SW480 (cell line): ENCODE data around the gene FAM210A.
"Not testable (repeated sequence)": the region's sequence is repeated elsewhere in the genome, so short reads cannot be mapped to it uniquely, and the experiment has no call there.

Source experiments
- DNase-seq: peaks from one replicate; pipeline ENCODE4 v3.0.0-alpha.2; 2016; ENCODE audit warnings: low spot score

The FAM210A gene, protein sequence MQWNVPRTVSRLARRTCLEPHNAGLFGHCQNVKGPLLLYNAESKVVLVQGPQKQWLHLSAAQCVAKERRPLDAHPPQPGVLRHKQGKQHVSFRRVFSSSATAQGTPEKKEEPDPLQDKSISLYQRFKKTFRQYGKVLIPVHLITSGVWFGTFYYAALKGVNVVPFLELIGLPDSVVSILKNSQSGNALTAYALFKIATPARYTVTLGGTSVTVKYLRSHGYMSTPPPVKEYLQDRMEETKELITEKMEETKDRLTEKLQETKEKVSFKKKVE

DNA sequence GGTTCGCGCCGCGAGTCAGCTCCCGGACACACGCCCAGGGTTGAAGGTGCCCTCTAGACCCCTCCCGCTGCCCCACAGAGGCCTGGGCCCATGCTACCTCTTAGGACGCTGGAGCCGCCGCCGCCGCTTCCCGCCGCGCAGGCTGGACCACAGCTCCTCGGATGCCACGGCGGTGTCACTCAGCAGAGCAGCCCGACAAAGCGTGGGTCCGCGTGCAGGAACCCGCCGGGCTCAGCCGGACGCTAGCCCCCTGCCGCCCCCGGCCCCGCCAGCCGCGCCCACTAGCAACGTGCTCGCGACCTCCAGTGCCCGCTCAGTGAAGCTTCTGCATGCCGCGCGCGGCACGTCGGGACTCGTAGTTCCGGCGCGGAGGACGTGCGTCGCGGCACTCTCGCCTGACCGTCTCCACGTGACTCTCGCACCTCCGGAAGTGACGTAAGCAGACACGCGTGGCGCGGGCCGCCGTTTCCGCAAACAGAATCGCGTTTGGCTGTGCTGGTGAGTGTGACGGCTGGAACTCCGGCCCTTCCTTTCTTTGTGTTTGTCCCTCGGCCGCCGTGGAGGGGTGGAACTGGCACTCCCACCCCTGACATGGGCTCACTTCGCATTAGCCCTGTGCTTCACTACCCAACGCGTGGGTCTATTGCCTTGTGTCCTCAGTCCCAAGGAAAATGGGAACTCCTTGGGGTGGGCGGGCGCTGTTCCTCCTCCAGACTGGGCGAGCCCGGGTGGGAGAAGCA is at the start of gene FAM210A, which contains the start of gene RNMT:
TSS of gene FAM210A (minus strand) at position 327 of the 740 bp plus-strand sequence. CDS start 44,481 bp downstream, outside the sequence.
TSS of gene RNMT (plus strand) at position 442 of the 740 bp plus-strand sequence. CDS start 4,845 bp downstream, outside the sequence.
- DNase-seq = peak; percentile 94

DNA sequence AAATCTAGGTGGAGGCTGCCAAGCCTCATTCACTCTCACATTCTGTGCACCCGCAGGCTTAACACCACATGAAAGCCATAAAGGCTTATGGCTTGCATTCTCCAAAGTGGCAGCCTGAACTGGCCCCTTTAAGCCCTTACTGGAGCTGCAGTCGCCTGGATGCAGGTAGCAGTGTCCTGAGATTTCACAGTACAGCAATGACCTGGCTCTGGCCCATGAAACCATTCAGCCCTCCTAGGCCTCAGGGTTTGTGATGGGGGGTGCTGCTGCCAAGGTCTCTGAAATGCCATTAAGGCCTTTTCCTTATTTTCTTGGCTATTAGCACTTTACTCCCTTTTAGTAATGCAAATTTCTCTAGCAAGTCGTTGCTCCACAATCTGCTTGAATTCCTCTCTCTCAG is 48.7 kb upstream of the FAM210A start:
- DNase-seq = no peak

DNA sequence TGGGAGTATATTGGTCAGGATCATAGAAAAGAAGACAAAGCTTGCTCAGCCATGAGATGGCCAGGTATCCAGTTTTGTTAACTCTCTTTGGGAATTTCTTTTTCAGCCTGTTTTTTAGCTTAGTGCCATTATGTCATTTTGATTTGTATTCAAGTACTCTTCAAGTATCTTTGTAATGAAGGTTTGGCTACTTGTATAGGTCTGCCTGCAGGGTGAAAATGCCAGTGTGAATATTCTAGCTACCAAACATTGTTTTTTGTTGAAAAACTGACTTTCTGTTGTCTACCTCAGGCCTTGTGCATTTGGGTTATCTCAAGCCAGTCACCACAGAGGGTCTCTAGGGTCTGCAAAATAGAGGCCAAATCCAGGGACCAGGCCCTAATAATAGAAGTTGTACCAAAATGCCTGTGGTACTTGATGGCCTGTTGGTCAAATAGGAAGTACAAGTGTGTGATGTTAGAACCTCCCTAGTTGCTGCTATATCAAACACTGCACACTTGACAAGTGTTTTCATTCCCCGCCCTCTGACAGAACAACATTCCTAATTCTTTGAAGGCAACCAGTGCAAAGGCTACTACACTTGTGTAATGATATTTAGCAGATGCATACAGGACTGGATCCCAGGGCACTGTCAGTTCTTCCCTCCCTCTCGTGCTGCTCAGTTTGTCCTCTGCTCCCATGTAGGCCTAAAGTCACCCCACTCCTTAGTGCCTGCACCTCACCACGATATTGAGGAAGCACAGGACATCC is 36.5 kb upstream of the FAM210A start:
- DNase-seq = no peak

DNA sequence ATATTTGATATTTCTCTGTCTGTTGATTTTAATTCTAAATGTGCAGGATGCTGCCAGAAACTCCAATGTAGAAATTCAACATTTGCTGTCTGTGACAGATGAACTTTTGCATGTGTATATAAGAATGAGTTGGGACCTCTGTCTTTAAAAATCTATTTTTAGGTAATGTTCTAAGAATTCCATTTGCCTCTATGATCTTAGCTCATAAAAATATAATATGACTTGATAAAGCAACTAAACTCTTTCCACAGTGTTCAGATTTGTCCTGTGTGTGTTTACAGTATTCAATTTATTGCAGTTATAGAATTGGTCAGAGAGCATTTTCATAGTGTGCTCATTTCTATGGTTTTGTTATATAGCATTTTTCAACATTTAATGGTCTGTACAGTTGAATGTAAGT is 33.7 kb upstream of the FAM210A start:
- no peak for DNase-seq

DNA sequence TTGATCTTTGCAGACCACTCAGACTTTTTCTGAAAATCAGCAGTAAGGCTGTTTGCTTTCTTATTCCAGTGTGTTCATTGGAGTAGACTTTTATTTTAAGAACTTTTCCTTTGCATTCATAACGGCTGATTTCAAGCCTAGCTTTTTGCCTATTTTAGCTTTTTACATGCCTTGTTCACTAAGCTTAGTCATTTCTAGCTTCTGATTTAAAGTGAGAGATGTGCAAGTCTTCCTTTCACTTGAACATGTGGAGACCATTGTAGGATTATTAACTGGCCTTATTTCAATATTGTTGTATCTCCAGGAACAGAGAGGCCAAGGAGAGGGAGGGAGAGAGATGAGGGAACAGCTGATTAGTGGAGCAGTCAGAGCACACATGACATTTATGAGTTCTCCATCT is 32.3 kb upstream of the FAM210A start:
- DNase-seq = no peak

DNA sequence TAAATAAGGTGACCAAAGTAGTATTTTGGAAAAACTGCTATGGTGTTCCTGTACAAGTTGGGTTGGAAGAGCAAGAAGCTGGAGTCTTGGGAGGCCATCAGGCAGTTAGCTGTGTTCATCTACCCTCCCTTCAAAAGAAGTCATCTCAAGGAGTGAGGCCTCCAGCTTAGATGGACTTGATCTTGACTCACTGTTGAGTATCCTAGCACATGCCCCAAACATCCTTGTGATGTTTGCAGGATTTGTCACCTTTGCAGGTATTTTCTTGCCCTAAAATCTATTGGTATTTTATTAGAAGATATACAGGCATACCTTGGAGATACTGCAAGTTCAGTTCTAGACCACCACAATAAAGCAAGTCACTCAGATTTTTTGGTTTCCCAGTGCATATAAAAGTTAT is 30.3 kb upstream of the FAM210A start:
- DNase-seq = no peak

DNA sequence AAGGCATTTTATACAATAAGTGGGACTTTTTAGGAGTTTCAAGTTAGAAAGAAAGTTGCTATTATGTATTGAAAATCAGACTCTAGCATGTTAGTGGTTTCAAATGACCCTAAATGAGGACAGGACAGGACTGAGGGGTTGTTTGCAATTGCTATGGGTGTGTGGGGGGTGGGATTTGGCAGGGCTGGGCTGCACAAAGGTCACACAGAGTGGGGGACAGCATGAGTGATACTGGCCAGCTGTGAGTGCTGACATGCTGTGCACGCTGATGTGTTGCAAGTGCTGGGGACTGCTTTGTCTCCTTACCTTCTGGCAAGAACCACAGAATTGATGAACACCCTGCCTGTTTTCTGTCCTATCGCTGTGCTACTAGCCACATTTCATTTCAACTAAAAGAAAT is 29.9 kb upstream of the FAM210A start:
- DNase-seq = no peak

DNA sequence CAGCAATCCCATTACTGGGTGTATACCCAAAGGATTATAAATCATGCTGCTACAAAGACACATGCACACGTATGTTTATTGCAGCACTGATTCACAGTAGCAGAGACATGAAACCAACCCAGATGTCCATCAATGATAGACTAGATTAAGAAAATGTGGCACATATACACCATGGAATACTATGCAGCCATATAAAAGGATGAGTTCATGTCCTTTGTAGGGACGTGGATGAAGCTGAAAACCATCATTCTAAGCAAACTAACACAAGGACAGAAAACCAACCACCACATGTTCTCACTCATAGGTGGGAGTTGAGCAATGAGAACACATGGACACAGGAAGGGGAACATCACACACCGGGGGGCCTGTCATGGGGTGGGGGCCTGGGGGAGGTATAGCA is 25.2 kb upstream of the FAM210A start:
- DNase-seq = not testable (repeated sequence)

DNA sequence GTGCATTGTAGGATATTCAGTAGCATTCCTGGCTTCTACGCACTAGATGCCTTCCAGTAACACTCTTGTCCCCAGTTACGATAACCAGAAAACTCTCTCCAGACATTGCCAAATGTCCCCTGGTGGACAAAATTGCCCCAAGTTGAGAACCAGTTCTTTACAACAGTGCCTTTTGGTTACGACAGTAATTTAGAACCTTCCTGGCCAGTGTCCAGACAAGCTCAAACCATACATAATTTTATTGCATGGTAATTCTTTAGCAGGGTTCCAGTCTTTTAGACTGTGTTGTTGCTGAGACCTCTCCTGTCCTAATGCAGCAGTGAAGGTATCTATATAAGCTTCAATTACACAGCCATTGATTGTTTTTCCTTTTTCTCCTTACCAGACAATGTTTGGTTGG is 20.3 kb upstream of the FAM210A start:
- no peak for DNase-seq

DNA sequence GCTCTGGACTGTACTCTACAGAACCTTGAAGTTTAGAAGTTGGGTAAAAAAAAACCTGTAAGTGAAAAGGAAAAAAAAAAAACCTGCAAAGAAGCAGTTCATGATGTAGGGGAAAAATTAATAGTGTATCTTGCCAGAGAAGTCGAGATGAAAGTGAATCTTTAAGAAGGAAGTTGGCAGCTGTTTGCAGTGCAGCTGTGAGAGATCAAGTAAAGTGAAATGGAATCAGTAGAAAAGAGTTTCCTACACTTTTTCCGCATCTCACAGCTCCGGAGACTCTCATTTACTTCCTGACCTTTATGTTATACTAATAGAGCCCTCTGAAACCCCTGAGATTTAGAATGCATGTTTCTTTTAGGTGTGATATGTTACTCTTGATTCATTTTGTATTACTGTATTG is 19.3 kb upstream of the FAM210A start:
- DNase-seq = no peak

DNA sequence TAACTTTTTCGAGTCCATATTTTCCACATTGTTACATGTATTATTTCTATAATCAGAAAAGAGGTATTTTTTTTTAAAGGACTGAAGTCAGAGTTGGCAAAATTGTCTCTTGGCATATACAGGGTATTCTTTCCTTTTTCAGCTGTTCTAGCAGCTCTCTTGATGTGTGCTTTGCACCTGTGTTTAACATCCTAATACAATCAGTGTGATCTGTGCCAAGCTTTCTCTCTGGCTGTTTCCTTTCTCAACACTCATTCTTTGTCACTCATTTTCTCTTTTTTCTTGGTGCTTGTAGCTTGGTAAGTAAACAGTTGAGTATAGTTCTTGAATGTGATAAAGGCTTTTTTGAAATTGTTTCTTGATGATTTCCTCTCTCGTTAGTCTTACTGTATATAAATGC is 9.3 kb upstream of the FAM210A start:
- no peak for DNase-seq

DNA sequence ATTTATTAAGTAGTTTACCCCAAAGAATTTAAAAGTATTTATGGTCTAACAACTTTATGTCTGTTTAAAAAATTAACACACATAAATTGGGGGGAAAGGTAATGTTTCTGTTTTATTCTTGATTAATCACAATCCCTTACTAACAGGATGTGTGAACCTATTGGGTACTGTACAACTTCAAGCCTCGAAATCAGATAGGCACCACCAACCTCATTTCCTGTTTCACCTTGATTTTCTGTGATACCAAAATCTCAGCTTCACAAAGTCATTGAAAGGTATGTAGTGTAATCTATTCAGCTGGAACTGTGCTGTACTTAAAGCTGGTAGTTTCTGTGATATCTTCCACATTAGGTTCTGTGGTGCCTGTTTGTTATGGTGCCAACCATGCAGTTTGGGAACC is 4.1 kb upstream of the FAM210A start:
- DNase-seq = no peak

DNA sequence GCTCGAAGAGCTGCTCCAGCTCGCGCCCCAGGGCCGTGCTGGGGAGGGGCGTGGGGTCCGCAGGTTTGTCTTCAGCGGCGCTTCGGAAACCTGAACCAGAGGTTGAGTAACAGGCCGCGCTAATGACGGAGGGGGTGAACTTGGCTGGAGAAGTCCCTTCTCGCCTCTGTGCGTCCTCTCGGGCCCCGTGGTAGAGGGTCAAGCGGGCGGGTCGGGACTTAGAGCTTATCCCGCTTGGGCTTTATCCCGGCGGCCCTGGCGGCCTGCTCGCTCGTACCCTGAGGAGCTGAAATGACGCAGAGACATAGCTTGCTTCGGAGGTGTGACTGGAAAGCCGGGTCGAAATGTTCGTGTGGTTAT is 594 bp upstream of the FAM210A start:
- peak; percentile 41 for DNase-seq

DNA sequence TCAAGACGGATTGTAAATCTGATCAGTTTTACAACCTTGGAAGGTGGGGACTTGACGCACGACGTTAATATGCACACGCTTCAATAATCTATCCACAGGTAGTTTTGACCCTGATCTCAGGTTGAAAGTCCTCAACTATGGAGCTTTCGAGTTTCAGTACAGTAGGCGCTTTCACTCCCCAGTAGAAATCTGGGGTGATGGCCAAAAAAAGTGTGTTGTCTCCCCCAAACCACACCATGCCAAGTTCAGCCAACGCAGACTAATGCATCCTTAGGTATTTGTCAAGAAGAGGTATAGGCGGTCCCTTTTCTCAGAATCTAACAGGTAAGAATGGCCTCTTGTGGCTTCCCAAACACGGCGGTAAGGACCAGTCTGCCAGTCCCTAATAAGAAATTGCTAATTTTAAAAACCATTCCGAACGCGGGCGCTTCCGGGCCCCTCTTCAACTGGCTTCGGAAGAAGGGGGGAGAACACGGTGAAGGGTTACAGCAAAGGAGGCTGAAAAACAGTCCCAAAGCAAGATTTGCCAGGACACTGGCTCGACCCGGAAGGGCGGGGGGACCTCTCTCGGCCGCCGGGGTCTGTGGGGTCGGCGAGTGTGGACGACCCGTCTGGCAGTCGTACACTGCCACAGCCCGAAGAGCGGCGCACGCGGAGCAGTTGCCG is 659 bp downstream of the FAM210A start:
- DNase-seq = peak; percentile 16

DNA sequence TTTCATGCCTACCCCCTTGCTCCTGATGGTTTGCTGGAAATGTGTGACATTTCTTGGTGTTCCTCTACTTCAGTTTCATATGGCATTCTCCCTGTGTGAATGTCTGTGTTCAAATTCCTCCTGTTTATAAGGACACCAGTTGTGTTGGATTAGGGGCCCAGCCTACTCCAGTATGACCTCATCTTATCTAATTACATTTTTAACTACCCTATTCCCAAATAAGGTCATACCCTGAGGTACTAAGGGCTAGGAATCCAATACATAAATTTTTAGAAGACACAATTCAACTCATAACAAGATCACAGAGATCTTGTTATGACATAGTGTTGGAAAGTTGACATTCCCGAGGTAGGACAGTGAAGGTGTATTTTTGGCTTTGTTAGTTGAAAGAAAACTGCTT is 5.5 kb downstream of the FAM210A start:
- no peak for DNase-seq

DNA sequence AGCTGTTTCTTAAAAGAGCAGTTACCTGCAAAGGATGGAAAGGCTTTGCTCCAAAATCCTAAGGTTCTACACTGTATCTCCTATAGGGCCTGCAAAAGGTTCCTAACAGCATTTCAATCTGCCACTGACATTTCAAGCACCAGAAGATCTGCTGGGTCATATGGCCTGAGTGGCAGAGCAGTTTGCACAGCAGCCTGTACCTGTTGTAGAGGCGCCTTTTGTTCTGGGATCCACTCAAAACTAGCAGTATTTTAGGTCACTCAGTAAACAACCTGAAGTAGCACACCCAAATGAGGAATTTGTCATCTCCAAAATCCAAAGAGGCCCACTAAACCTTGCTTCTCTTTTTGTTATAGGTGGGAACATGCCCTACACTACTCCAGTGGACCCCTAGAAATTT is 6.2 kb downstream of the FAM210A start:
- DNase-seq = no peak

DNA sequence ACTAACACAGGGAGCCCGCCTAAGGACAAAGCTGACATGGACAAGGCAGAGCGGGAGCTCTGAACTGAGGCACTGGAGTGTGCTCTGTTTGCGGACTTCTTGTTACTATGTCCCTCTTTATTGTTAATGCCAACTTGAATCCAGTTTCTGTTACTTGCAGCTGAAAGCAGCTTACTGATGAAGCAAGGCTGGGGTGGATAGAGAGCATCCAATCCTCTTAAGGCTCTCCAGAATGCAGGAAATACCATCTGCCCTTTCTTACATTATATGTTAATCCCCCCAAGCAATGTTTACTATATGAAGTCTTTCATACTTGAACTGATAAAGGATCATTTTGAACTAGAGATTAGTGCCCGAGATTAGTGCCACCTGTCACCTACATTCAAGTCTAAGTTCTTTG is 9.4 kb downstream of the FAM210A start:
- DNase-seq = no peak

DNA sequence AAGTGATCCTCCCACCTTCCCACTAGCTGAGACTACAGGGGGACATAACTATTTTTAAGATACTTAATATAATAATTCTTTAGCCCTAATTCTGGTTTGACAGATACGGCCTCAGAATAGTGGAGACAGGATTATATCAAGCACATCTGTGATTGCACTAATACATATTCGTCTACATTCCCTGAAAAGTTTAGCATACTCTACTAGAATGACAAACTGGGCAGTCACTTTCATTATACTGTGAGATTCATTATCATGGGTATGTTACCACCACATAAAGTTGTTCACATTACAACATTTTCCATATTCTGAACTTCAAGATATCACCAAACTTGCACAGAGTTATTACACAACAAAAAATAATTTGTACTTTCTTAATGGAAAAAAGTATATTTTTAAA is 11.0 kb downstream of the FAM210A start:
- no peak for DNase-seq

DNA sequence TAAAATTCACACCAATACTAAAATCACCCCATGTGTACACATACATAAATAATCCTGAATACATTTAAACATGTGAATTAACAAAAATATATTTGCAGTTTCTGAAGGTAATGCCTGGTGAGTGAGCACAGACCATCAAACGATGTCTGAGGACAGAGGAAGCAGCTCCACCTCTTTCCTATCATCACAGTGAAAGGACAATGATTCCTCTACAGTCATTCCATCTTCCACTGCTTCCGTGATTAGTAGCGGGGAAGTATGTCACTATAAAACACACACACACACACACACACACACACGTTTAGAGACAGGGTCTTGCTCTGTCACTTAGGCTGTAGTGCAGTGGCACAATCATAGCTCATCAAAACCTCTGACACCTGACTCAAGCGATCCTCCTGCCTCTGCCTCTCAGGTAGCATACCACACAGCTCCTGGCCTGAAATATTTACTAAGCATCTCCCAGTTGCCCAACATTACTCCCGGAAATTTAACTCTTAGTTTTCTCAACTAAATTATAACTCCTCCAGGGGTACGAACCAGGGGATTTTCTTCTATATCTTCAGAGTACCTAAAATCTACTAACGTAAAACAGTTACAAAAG is 12.8 kb downstream of the FAM210A start:
- no peak for DNase-seq

DNA sequence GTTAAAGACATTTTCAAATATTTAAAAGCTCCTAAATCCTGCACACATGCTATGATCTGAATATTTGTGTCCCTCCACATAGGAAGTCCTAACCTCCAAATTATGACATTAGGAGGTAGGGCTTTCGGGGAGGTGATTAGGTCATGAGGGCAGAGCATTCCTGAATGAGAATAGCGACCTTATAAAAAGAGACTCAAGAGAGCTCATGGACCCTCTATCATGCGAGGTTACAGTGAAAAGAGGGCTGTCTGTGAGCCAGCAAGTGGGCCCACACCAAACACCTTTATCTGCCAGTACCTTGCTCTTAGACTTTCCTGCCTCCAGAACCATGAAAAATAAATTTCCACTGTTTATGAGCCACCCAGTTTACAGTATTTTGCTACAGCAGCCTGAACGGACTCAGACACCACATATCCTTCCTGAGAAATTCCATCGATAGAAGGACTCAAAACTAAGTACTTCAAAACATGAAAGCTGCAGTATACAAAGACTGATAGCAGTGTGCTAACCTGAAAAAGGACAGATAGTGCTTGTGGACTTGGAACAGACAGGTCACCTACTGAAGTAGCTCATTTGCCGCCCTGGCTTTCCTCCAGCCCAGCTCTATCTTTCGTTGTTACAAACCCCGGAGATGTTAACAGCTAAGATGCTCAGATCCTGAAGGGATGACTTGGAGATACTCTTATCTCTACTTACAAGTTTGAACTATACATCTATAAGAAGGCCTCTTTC is 13.8 kb downstream of the FAM210A start:
- DNase-seq = no peak

DNA sequence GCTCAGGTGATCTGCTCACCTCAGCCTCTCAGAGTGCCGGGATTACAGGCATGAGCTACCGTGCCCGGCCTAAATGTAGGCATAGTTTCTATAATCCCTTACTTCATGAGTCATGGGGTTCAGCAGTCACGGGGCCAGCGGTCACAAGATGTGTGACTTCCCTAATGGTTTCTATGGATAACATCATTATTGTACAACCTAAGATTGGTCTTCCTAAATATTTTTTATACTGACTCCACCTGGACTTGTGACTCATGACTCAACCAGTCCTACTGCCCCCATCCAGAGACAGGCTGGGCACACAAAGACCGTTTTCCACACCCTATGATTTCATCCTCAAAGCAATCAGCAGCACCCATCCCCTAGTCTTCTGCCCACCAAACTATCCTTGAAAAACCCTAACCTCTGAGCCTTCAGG is 15.9 kb downstream of the FAM210A start:
- no peak for DNase-seq
